Stimulated activated CD8-positive, alpha-beta memory T cell treated with anti-CD3 and anti-CD28 coated beads, Interleukin-15, amount 100 ng/mL, for 48 hours (primary cell): ENCODE measurements around the gene MTSS2.
"Not testable (repeated sequence)": the region's sequence is repeated elsewhere in the genome, so short reads cannot be mapped to it uniquely, and the experiment has no call there.

Experiments
- DNase-seq, 2 donors: peaks; one replicate each; pipeline ENCODE4 v3.0.0-alpha.2; 2020; ENCODE audit warnings: low read depth in 2 of 2

MTSS2 gene

DNA sequence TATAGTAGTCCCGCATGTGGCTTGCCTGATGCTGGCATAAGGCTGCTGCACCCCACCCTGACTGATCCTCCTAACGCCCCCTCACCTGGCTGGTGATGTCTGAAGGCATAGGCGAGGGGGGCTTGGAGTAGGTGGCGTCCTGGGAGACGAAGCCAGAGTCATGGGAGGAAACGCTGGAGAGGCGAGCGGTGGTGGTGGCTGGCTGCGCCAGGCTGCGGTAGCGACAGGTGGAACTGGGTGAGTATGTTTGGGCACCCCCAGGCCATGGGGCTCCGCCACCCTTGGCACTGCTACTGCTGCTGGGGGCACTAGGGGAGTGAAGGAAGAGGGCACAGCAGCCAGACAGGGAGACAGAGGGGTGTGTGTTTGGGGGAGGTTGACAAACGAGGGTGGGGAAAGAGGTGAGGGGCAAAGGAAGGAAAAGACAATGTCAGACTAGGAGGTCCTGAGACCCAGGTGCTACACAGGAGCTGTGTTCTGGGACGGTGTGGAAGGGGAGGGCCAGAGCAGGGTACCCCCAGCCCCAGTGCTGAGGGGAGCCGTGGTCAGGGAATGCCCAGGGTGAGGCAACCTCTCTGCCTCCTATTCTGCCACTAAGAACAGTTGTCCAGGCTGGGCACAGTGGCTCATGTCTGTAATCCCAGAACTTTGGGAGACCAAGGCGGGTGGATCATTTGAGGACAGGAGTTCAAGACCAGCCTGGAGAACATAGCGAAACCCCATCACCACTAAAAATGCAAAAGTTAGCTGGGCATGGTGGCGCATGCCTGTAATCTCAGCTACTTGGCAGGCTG lies 11.4 kb downstream of the MTSS2 start:
- DNase-seq = no peak

GRCh38 chr16:70670938-70671337 lies 14.9 kb downstream of the MTSS2 start:
- not testable (repeated sequence) for DNase-seq

GRCh38 chr16:70670175-70670574 lies 15.7 kb downstream of the MTSS2 start:
- no peak for DNase-seq

- DNase-seq = no peak
Observed at GRCh38 chr16:70665806-70666735, 19.8 kb downstream of the MTSS2 start.

GRCh38 chr16:70665113-70665694 lies 20.6 kb downstream of the MTSS2 start:
- DNase-seq = no peak

DNA sequence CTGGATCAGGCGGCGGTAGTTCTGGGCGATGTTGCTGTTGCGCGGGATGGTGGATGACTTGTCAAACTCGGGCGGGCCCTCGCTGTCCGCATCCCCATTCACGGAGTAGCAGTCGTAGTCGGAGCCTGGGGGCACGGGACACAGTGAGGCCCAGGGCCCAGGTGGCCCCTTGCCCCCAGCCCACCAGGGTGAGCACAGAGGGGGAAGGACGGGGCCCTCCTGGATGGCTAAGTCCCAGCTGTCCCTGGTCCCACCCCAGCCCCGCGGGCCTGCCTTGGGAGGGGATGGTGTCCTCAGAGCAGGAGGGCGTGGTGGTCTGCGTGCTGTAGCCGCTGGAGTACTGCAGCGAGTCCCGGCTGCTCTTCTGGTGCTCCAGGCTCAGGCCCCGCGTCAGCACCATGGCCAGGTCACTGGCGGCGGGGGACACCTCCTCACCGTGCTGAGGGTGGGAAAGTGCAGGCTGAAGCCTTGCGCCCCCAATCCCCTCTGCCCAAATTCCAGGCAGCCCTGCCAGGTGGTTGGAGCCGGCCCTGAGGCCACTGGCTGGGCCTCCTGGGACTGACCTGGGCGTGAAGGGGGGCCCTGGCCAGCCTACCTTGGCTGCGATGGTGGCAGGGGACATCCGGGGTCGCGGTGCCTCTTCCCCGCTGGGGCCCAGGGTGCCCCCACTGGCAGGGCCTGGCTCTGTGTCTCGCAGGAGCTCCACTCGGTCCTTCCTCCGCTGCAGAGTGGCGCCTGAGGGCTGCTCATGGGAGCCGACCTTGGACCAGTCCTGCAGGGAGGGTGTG lies 21.3 kb downstream of the MTSS2 start:
- no peak for DNase-seq

GRCh38 chr16:70663524-70664324 lies 22.1 kb downstream of the MTSS2 start:
- DNase-seq = no peak

DNA sequence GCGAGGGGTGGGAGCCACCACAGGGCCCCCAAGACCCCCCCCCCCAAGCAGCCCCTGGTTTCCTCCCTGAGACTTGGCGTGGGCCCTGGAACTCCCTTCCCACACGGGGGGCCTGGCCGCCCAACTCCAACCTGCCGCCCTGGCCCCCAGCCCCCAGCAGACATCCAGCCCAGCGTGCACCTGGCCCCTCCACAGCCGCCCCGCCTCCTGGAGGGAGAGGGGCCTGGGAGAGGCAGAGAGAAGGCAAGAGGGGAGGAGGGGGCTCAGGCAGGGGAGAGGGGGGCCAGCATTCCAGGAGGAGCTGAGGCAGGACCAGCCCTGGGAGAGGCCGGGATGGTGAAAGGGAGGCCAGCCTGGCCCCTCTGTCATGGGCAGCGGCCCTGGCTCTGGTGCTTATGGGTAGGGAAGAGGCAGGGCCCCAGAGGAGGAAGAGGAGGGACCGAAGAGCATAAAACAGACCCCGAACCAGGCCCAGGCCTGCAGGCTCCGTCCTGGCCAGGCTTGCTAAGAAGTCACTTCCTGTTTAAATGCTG lies 22.8 kb downstream of the MTSS2 start:
- no peak for DNase-seq

- no peak for DNase-seq
Observed at GRCh38 chr16:70661918-70662641, 23.8 kb downstream of the MTSS2 start.

- no peak for DNase-seq
Observed at GRCh38 chr16:70661534-70661917, 24.3 kb downstream of the MTSS2 start.

- no peak for DNase-seq
Observed at GRCh38 chr16:70660672-70661350, 25.0 kb downstream of the MTSS2 start.

GRCh38 chr16:70659953-70660671 lies 25.7 kb downstream of the MTSS2 start:
- DNase-seq = no peak

- no peak for DNase-seq
Observed at GRCh38 chr16:70659546-70659945, 26.3 kb downstream of the MTSS2 start.

DNA sequence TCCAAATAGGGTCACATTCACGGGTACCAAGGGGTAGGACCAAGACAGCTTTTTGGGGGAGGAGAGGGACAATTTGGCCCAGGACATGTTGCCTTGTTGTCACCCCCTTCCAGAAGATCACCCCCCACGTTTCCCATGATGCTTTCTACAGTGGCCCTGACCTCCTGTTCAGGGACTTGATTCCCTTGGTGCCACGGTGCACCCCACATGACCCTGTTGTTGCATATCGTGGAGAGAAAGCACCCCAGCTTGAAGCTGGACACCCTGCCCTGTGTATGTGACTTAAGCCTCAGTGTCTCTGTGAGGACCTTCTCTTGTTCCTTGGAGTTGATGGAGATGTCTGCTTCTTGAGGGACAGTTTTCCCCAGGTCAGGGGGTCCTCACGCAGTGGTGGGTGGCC lies 26.9 kb downstream of the MTSS2 start:
- DNase-seq = no peak

DNA sequence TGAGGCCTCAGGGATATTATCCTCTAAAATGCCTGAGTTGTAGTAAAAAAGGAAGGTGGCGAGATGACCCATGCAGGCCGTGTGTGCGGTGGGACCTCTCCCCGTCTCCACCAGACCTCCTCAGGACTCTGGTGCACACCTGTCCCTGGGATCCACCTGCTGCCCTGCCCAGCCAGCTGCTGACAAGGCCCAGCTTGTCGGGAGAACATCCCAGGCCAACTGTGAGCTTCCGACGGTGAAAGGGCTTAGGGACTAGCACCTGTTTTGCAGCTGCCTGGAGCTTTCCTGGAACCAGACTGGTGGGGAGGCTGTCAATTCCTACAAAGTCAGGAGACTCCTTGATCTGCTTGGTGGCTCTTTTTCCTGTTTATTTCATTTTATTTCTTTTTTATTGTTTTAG lies 27.9 kb downstream of the MTSS2 start:
- DNase-seq = no peak

DNA sequence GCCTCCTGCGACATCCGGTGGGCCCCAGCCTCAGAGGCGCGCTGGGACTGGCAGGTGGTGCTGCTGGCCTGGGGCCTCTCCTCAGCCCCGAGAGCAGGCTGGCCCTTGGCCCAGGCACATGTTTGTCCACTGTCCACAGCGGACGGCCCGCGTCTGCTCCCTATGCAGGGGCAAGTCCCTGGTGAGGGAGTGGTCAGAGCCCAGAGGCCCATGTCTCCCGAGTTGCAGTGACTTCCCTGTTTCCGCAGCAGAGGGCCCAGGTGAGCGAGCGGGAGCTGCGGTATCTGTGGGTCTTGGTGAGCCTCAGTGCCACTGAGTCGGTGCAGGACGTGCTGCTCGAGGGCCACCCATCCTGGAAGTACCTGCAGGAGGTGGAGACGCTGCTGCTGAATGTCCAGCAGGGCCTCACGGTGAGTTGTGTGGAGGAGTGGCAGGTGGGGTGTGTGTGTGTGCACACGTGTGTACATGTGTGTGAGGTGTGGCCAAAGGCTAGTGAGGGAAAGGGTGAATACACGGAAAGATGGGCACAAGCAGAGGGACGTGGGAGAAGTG lies 29.1 kb downstream of the MTSS2 start:
- DNase-seq = no peak

- no peak for DNase-seq
Observed at GRCh38 chr16:70656065-70656711, 29.7 kb downstream of the MTSS2 start.
